IMR-90 (cell line): Measurements from ENCODE around the gene ELOVL2. TPM values are rescaled to one million over a fixed set of nuclear protein-coding genes. Genes with fewer than 3 reads are reported as not detected.

Source experiments
- ATAC-seq: fragments of 200-7000 bp; cut with Tn5 transposase; 2 replicates; pipeline ENCODE4 v1.9.1; 2020; ENCODE audit warnings: low read depth, mild to moderate bottlenecking, moderate library complexity
- BruUV-seq: library from RNA; stranded (reverse); fragments of 400-500 nt; replicated peaks from 2 replicates; lab custom pipeline; 2021; lab: Mats Ljungman, UMichigan
- CTCF ChIA-PET: fragments of 300-600 bp; formaldehyde crosslinking; extraction: SDS; loops from one replicate; lab custom pipeline; 2021; ENCODE audit warnings: antibody characterized with exemption; lab: Yijun Ruan, JAX
- POLR2A ChIA-PET: fragments of 300-600 bp; sonication (Branson Sonifier 250); formaldehyde crosslinking; loops from one replicate; lab custom pipeline; 2022; ENCODE audit warnings: antibody characterized with exemption; ENCODE audit not compliant: unreplicated experiment; lab: Charles Lee
- DNase-seq: peaks from one replicate; pipeline ENCODE4 v3.0.0; 2013
- H2AFZ ChIP-seq: replicated peaks from 2 replicates; pipeline ENCODE3; 2013; ENCODE audit warnings: low read length, mild to moderate bottlenecking; ENCODE audit not compliant: poor library complexity
- H2AK5ac ChIP-seq: 2 replicates; pipeline ENCODE4 v1.6.1; 2013; ENCODE audit warnings: low read depth, low read length, inconsistent platforms
- H2AK9ac ChIP-seq: replicated peaks from 2 replicates; pipeline ENCODE3; 2013; ENCODE audit warnings: mild to moderate bottlenecking, low read depth, low read length, moderate library complexity; ENCODE audit not compliant: poor library complexity
- H2BK120ac ChIP-seq: 2 replicates; pipeline ENCODE4 v1.6.1; 2013; ENCODE audit warnings: low read depth, low read length, inconsistent platforms
- H2BK15ac ChIP-seq: 3 replicates; pipeline ENCODE4 v1.6.1; 2013; ENCODE audit warnings: low read depth, low read length, inconsistent platforms
- H2BK20ac ChIP-seq: 2 replicates; pipeline ENCODE4 v1.6.1; 2013; ENCODE audit warnings: low read depth, mild to moderate bottlenecking, inconsistent platforms, low read length, moderate library complexity
- H2BK5ac ChIP-seq: 2 replicates; pipeline ENCODE4 v1.6.1; 2013; ENCODE audit warnings: mild to moderate bottlenecking, low read depth, low read length, inconsistent platforms; ENCODE audit not compliant: poor library complexity, severe bottlenecking
- H3K14ac ChIP-seq: replicated peaks from 2 replicates; pipeline ENCODE4 v1.6.1; 2013; ENCODE audit warnings: low read depth, low read length, inconsistent platforms
- H3K18ac ChIP-seq: 2 replicates; pipeline ENCODE4 v1.6.1; 2013; ENCODE audit warnings: low read depth, low read length, control low read depth
- H3K23ac ChIP-seq: 2 replicates; pipeline ENCODE4 v1.6.1; 2013; ENCODE audit warnings: low read depth, low read length, inconsistent platforms
- H3K27ac ChIP-seq: 2 replicates; pipeline ENCODE4 v1.5.1; 2013; ENCODE audit warnings: mild to moderate bottlenecking, control low read depth, low read length; ENCODE audit not compliant: insufficient read depth
- H3K27me3 ChIP-seq: 2 replicates; pipeline ENCODE4 v1.6.1; 2013; ENCODE audit warnings: low read length; ENCODE audit not compliant: control insufficient read depth, insufficient read depth
- H3K36me3 ChIP-seq: 2 replicates; pipeline ENCODE4 v1.6.1; 2013; ENCODE audit warnings: low read length, mixed read lengths; ENCODE audit not compliant: control insufficient read depth, insufficient read depth
- H3K4ac ChIP-seq: 2 replicates; pipeline ENCODE4 v1.6.1; 2013; ENCODE audit warnings: low read depth, low read length, inconsistent platforms
- H3K4me1 ChIP-seq: 2 replicates; pipeline ENCODE4 v1.6.1; 2013; ENCODE audit warnings: low read length, mixed read lengths; ENCODE audit not compliant: control insufficient read depth, insufficient read depth
- H3K4me2 ChIP-seq: 2 replicates; pipeline ENCODE4 v1.6.1; 2013; ENCODE audit warnings: low read depth, mild to moderate bottlenecking, control low read depth, low read length, moderate library complexity
- H3K4me3 ChIP-seq: 2 replicates; pipeline ENCODE4 v1.5.1; 2013; ENCODE audit warnings: low read depth, mild to moderate bottlenecking, control low read depth, low read length, moderate library complexity; ENCODE audit not compliant: insufficient read depth
- H3K56ac ChIP-seq: 2 replicates; pipeline ENCODE4 v1.6.1; 2013; ENCODE audit warnings: low read length, inconsistent platforms; ENCODE audit not compliant: insufficient read depth; ENCODE audit errors: extremely low read depth
- H3K79me1 ChIP-seq, 2 experiments: 2 replicates each; pipeline ENCODE4 v1.6.1; 2013; ENCODE audit warnings: low read length in 2 of 2, inconsistent platforms in 1 of 2, low read depth in 1 of 2
- H3K9ac ChIP-seq: 2 replicates; pipeline ENCODE4 v1.6.1; 2013; ENCODE audit warnings: low read depth, low read length, control low read depth
- H3K9me1 ChIP-seq: 2 replicates; pipeline ENCODE4 v1.6.1; 2013; ENCODE audit warnings: low read length, inconsistent platforms; ENCODE audit not compliant: insufficient read depth
- H3K9me3 ChIP-seq: 2 replicates; pipeline ENCODE4 v1.6.1; 2013; ENCODE audit warnings: low read length; ENCODE audit not compliant: control insufficient read depth, insufficient read depth
- H4K20me1 ChIP-seq: 2 replicates; pipeline ENCODE4 v1.6.1; 2013; ENCODE audit warnings: low read length, inconsistent platforms; ENCODE audit not compliant: insufficient read depth
- H4K5ac ChIP-seq: 2 replicates; pipeline ENCODE4 v1.6.1; 2013; ENCODE audit warnings: mild to moderate bottlenecking, low read depth, low read length, control low read depth
- H4K8ac ChIP-seq, 2 experiments: 2 replicates each; pipeline ENCODE4 v1.6.1; 2013; ENCODE audit warnings: low read depth in 2 of 2, low read length in 2 of 2, control low read depth in 1 of 2, inconsistent platforms in 1 of 2
- H4K91ac ChIP-seq: 2 replicates; pipeline ENCODE4 v1.6.1; 2013; ENCODE audit warnings: low read depth, low read length, inconsistent platforms; ENCODE audit not compliant: insufficient read depth
- FOS ChIP-seq: fragments of 150-350 bp; IDR thresholded peaks from 2 replicates; pipeline ENCODE4 v1.6.1; 2016; ENCODE audit warnings: low read depth, low read length
- MXI1 ChIP-seq: IDR thresholded peaks from 2 replicates; pipeline ENCODE4 v1.6.1; 2012; ENCODE audit warnings: low read depth, mild to moderate bottlenecking, low read length, moderate library complexity, borderline replicate concordance
- RCOR1 ChIP-seq: IDR thresholded peaks from 2 replicates; pipeline ENCODE4 v1.6.1; 2012; ENCODE audit warnings: mild to moderate bottlenecking, low read length, improper control_type of control experiment; ENCODE audit not compliant: insufficient replicate concordance
- WGBS, 2 experiments: methylation state at CpG; one replicate each; pipeline versions ENCODE4 v1.1.5 to v1.1.7; 2013; ENCODE audit warnings: missing lambda C conversion rate in 2 of 2; ENCODE audit not compliant: insufficient read length in 1 of 2; ENCODE audit errors: extremely low coverage in 2 of 2; 5-methylcytosine and 5-hydroxymethylcytosine counted together
- dilution Hi-C: fragments of 300-500 bp; cut with HindIII; formaldehyde crosslinking; loops from one replicate; pipeline ENCODE4 v1.14.3; 2018; ENCODE audit warnings: low sequenced_read_pairs; ENCODE audit not compliant: unreplicated experiment
- in situ Hi-C: fragments of 300-500 bp; cut with MboI; formaldehyde crosslinking; loops from 3 replicates; pipeline ENCODE4 v1.14.3; 2019; ENCODE audit warnings: low sequenced_read_pairs, inconsistent platforms, mixed read lengths
- intact Hi-C: fragments of 100-400 bp; cut with micrococcal nuclease; formaldehyde crosslinking; loops from 2 replicates; pipeline ENCODE4 v1.10.0; 2022
- polyA plus RNA-seq, 3 experiments: library from polyadenylated mRNA; depleted of rRNA; stranded (reverse); fragments of >200 nt; gene quantifications; 2 replicates each; pipeline ENCODE4 v1.2.3, GENCODE V29; 2012; ENCODE audit warnings: low replicate concordance in 1 of 3
- total RNA-seq: library from RNA; depleted of rRNA; stranded (reverse); fragments of >200 nt; gene quantifications from 2 replicates; pipeline ENCODE4 v1.2.3, GENCODE V29; 2012
- TF ChIP-seq, protein P1 (sequence below): fragments of 150-350 bp; IDR thresholded peaks from 2 replicates; pipeline ENCODE4 v1.6.1; 2016; ENCODE audit warnings: low read depth, mild to moderate bottlenecking, low read length, moderate library complexity, borderline replicate concordance

Gene ELOVL2
- total and polyA plus RNA-seq, 2 of the 4 experiments (the other 2 are of a cell fraction): 6.3 to 7.9 TPM

DNA sequence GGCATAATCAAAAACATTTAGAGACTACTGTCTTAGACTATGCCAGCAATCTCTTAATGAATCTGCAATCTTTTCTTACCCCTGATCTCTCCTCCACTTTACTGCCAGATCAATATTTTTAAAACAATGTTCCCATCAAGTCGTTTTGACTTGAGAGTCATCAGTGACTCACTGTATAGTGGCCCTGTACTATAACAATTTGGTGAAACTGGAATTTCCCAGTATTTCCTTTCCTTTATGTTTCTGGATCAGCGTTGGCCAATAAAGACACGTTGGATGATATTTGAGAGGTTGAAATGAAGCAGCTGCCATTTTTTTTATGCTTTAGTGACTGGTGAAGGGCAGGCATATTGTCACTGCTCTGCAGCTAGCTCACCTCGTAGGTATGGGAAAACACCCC is 39.4 kb upstream of the ELOVL2 start:
- peak overlapping the region; percentile 97; the same call in 1 of the 2 replicates for H2AK5ac ChIP-seq
- in situ Hi-C loops (no loop called here), intact Hi-C loops (no loop called here), dilution Hi-C loops (no loop called here)
- WGBS, 2 experiments: no CpG with 5 or more reads among the region's 4 CpGs
- H3K4me2 ChIP-seq: no peak overlapping the region
- H3K4ac ChIP-seq: peak overlapping the region; percentile 94
- DNase-seq: peak; percentile 89
- peak overlapping the region; percentile 97 for H2BK120ac ChIP-seq
- no peak overlapping the region for H4K5ac ChIP-seq
- H2BK15ac ChIP-seq: peak overlapping the region; percentile 67; the same call in 2 of the 3 replicates
- H4K20me1 ChIP-seq: no peaks in the 10 kb centered on the region
- H3K14ac ChIP-seq: peak overlapping the region; percentile 96; the same call in 1 of the 2 replicates
- H2BK20ac ChIP-seq: peak overlapping the region; percentile 98
- H3K36me3 ChIP-seq: no peaks in the 10 kb centered on the region
- peak overlapping the region; percentile 94; the same call in 1 of the 2 replicates for H3K23ac ChIP-seq
- peak overlapping the region; percentile 50 for H2BK5ac ChIP-seq
- H3K27me3 ChIP-seq: no peaks in the 10 kb centered on the region
- H3K18ac ChIP-seq: peak overlapping the region; percentile 64; the same call in 1 of the 2 replicates
- peak overlapping the region; percentile 42 to 83; a peak in 3 of 4 replicates for H4K8ac ChIP-seq
- H3K4me1 ChIP-seq: peaks cover 5% of the 10 kb centered on the region; the same call in 1 of the 2 replicates
- no TSS peak for BruUV-seq
- H2AK9ac ChIP-seq: no peak overlapping the region
- H3K9me1 ChIP-seq: peaks cover 14% of the 10 kb centered on the region
- peak; percentile 64 for ATAC-seq
- ChIA-PET POLR2A (no interaction called here), CTCF (interaction anchor here (0.5 to 0.6 kb wide), 2 partner anchors 15 to 40 kb away, joined by 3 to 6 read pairs; no protein-coding TSS in a partner anchor)
- peak overlapping the region; percentile 15 for H2AFZ ChIP-seq
- no peak overlapping the region for H3K27ac ChIP-seq
- H3K9ac ChIP-seq: no peak overlapping the region
- H3K4me3 ChIP-seq: no peak overlapping the region
- H3K79me1 ChIP-seq: peaks cover 0 to 7% of the 10 kb centered on the region in 2 experiments; a peak in 1 of 4 replicates
- H3K56ac ChIP-seq: no peak overlapping the region
- H3K9me3 ChIP-seq: no peaks in the 10 kb centered on the region
- TF ChIP-seq, protein P1, sequence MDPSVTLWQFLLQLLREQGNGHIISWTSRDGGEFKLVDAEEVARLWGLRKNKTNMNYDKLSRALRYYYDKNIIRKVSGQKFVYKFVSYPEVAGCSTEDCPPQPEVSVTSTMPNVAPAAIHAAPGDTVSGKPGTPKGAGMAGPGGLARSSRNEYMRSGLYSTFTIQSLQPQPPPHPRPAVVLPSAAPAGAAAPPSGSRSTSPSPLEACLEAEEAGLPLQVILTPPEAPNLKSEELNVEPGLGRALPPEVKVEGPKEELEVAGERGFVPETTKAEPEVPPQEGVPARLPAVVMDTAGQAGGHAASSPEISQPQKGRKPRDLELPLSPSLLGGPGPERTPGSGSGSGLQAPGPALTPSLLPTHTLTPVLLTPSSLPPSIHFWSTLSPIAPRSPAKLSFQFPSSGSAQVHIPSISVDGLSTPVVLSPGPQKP: no peak
- TF ChIP-seq RCOR1 (no peak), FOS (peak; percentile 64; the same call in 1 of the 2 replicates), MXI1 (no peak)
- H4K91ac ChIP-seq: peak overlapping the region; percentile 73
